Bronchial epithelial cell (primary cell): ENCODE data around the gene CORO2B. TPM values are rescaled to one million over a fixed set of nuclear protein-coding genes. Genes with fewer than 3 reads are reported as not detected.

Experiments used
- DNase-seq: peaks from one replicate; pipeline ENCODE4 v3.0.0-alpha.2; 2010; ENCODE audit warnings: low read depth
- FAIRE-seq: peaks from 2 replicates; lab custom pipeline; 2011; peaks lifted over from hg19 to GRCh38; lab: Jason Lieb, UNC
- H3K27me3 ChIP-seq: 2 replicates; pipeline ENCODE4 v1.5.1; 2011; ENCODE audit warnings: low read length; ENCODE audit not compliant: control insufficient read depth, insufficient read depth
- H3K36me3 ChIP-seq: 2 replicates; pipeline ENCODE4 v1.5.1; 2011; ENCODE audit warnings: low read length; ENCODE audit not compliant: control insufficient read depth, insufficient read depth
- H3K4me3 ChIP-seq: 2 replicates; pipeline ENCODE4 v1.5.1; 2011; ENCODE audit warnings: mild to moderate bottlenecking, low read depth, low read length, control low read depth
- CTCF ChIP-seq: IDR thresholded peaks from 2 replicates; pipeline ENCODE4 v1.5.1; 2011; ENCODE audit warnings: mild to moderate bottlenecking, moderate library complexity, low read length, control low read depth, inconsistent platforms; ENCODE audit not compliant: insufficient read depth, severe bottlenecking
- total RNA-seq: library from RNA; depleted of rRNA; stranded (reverse); fragments of >200 nt; gene quantifications from 2 replicates; pipeline ENCODE4 v1.2.1, GENCODE V29; 2014

CORO2B gene
- total RNA-seq, 1 donor from 2014 or later = under 0.01 TPM

- no peaks in the 10 kb centered on the region for H3K27me3 ChIP-seq
- DNase-seq = no peak
- TF ChIP-seq CTCF = no peak
- no peaks in the 10 kb centered on the region for H3K36me3 ChIP-seq
- no peak overlapping the region for H3K4me3 ChIP-seq
- no peak for FAIRE-seq
Measured at GRCh38 chr15:68672251-68672650, 93.5 kb downstream of the CORO2B start.

GRCh38 chr15:68672781-68673205, 94.0 kb downstream of the CORO2B start:
- peak; percentile 2 for TF ChIP-seq CTCF
- no peak for DNase-seq
- no peaks in the 10 kb centered on the region for H3K27me3 ChIP-seq

GRCh38 chr15:68674975-68675374, 96.2 kb downstream of the CORO2B start:
- no peaks in the 10 kb centered on the region for H3K36me3 ChIP-seq
- FAIRE-seq = no peak
- H3K4me3 ChIP-seq = no peak overlapping the region
- peak; percentile 81 for DNase-seq
- TF ChIP-seq CTCF = no peak
- no peaks in the 10 kb centered on the region for H3K27me3 ChIP-seq

More at GRCh38 chr15:68672781-68673205, 94.0 kb downstream of the CORO2B start:
- no peaks in the 10 kb centered on the region for H3K36me3 ChIP-seq
- FAIRE-seq = no peak
- no peak overlapping the region for H3K4me3 ChIP-seq

GRCh38 chr15:68676011-68676605, 97.3 kb downstream of the CORO2B start:
- FAIRE-seq (peak; percentile 32), DNase-seq (no peak)
- TF ChIP-seq CTCF = no peak
- H3K36me3 ChIP-seq = no peaks in the 10 kb centered on the region
- H3K27me3 ChIP-seq = no peaks in the 10 kb centered on the region
- no peak overlapping the region for H3K4me3 ChIP-seq

GRCh38 chr15:68676926-68677325, 98.1 kb downstream of the CORO2B start:
- FAIRE-seq (no peak), DNase-seq (no peak)
- Histone ChIP-seq H3K4me3 (no peak overlapping the region), H3K36me3 (no peaks in the 10 kb centered on the region), H3K27me3 (no peaks in the 10 kb centered on the region)
- TF ChIP-seq CTCF = no peak

GRCh38 chr15:68677996-68678395, 99.2 kb downstream of the CORO2B start:
- H3K27me3 ChIP-seq = no peaks in the 10 kb centered on the region
- H3K36me3 ChIP-seq = no peaks in the 10 kb centered on the region
- TF ChIP-seq CTCF = no peak
- DNase-seq = no peak
- no peak for FAIRE-seq
- no peak overlapping the region for H3K4me3 ChIP-seq
